AG09319 (cell line): ENCODE results near the gene CHD3.

Source experiments
- DNase-seq: peaks from one replicate; pipeline ENCODE4 v3.0.0-alpha.2; 2010; ENCODE audit warnings: low read depth; ENCODE audit errors: extremely low read depth
- CTCF ChIP-seq: IDR thresholded peaks from 2 replicates; pipeline ENCODE4 v1.5.1; 2011; ENCODE audit warnings: low read depth, mild to moderate bottlenecking, inconsistent platforms, low read length, moderate library complexity

Gene CHD3

GRCh38 chr17:7956228-7956965, 67.8 kb downstream of the CHD3 start:
- no peak for DNase-seq
- no peak for TF ChIP-seq CTCF

- no peak for DNase-seq
- TF ChIP-seq CTCF: no peak
These were observed 71.1 kb downstream of the CHD3 start for GRCh38 chr17:7959503-7960253.

DNA sequence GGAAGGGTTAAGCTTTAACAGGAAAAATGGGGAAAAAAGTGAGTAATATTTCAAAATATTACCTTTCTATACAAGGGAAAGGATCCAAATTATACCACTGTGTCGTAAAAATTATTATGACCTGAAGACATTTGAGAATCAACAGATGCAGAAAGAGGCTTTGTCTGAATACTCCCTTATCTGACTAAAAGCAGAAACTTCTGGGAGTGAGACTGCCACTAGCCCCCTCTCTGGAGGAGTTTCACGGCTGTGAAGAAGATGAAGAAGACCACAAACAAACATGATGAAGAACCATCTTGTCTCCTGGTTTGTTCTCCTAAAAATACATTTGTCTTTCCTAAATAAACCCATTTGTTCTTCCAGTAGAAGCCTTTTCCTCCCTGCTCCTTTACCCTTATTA, 72.8 kb downstream of the CHD3 start:
- no peak for TF ChIP-seq CTCF
- DNase-seq: no peak
